Transverse colon (tissue), 3 donors: ENCODE measurements around the gene PODN.

Source experiments
- CTCF ChIP-seq, 5 experiments: fragments of 200-600 bp in 3 of 5; fragments of 450-650 bp in 2 of 5; sonication (generic) in 3 of 5; IDR thresholded peaks; 1 replicate in 2 of 5; 2 replicates in 3 of 5; pipeline ENCODE4 v1.5.1; 2016 to 2017; ENCODE audit warnings: antibody characterized with exemption in 5 of 5, inconsistent platforms in 3 of 5, mild to moderate bottlenecking in 2 of 5, moderate library complexity in 1 of 5
- EP300 ChIP-seq: sonication (generic); formaldehyde crosslinking; IDR thresholded peaks from one replicate; pipeline ENCODE4 v1.6.1; 2017; ENCODE audit warnings: antibody characterized with exemption, low read depth

- TF ChIP-seq CTCF (IDR thresholded peaks at IDR 0.05) (no peak), EP300 (no peak)
Observed at GRCh38 chr1:53077599-53077965, 15.6 kb downstream of the PODN start.
